Stomach (tissue), 9 donors: ENCODE results near the gene OTOG. TPM values are rescaled to one million over a fixed set of nuclear protein-coding genes. Genes with fewer than 3 reads are reported as not detected.

Source experiments
- DNase-seq, 2 donors: peaks; one replicate each; pipeline versions ENCODE4 v3.0.0 to v3.0.0-alpha.2; 2013 to 2019
- H3K27ac ChIP-seq, 5 donors: fragments of 200-600 bp in 4 of 5; sonication (generic) in 4 of 5; one replicate each; pipeline ENCODE4 v1.5.1; 2013 to 2019; ENCODE audit warnings: mild to moderate bottlenecking in 1 of 5, moderate library complexity in 1 of 5
- H3K27me3 ChIP-seq, 3 donors: fragments of 200-600 bp; sonication (generic); one replicate each; pipeline ENCODE4 v1.5.1; 2017 to 2019; ENCODE audit warnings: mixed run types in 1 of 3
- H3K36me3 ChIP-seq, 4 donors: fragments of 200-600 bp; sonication (generic); 1 replicate in 3 of 4; 2 replicates in 1 of 4; pipeline ENCODE4 v1.5.1; 2016 to 2019
- H3K4me1 ChIP-seq, 4 donors: fragments of 200-600 bp; sonication (generic); one replicate each; pipeline ENCODE4 v1.5.1; 2016 to 2019
- H3K4me3 ChIP-seq, 4 donors: fragments of 200-600 bp; sonication (generic) in 3 of 4; one replicate each; pipeline ENCODE4 v1.5.1; 2016 to 2019; ENCODE audit warnings: mild to moderate bottlenecking in 1 of 4
- H3K9me3 ChIP-seq, 4 donors: fragments of 200-600 bp; sonication (generic); one replicate each; pipeline ENCODE4 v1.5.1; 2016 to 2019
- CTCF ChIP-seq, 7 experiments: fragments of 450-650 bp in 4 of 7; fragments of 200-600 bp in 3 of 7; sonication (generic) in 3 of 7; IDR thresholded peaks; one replicate each; pipeline ENCODE4 v1.5.1; 2016 to 2019; ENCODE audit warnings: antibody characterized with exemption in 7 of 7, control low read depth in 2 of 7, mild to moderate bottlenecking in 1 of 7
- EP300 ChIP-seq: sonication (generic); formaldehyde crosslinking; IDR thresholded peaks from one replicate; pipeline ENCODE4 v1.6.1; 2017; ENCODE audit warnings: antibody characterized with exemption
- POLR2A ChIP-seq, 4 donors: fragments of 450-650 bp; IDR thresholded peaks; one replicate each; pipeline ENCODE4 v1.6.1; 2016; ENCODE audit warnings: antibody characterized with exemption in 4 of 4, control low read depth in 2 of 4, mild to moderate bottlenecking in 1 of 4, moderate library complexity in 1 of 4
- POLR2AphosphoS5 ChIP-seq, 3 donors: sonication (generic); formaldehyde crosslinking; IDR thresholded peaks; one replicate each; pipeline ENCODE4 v1.6.1; 2016; ENCODE audit warnings: antibody characterized with exemption in 3 of 3
- WGBS, 5 donors: extraction: QIAGEN DNeasy Blood & Tissue Kit in 3 of 5; methylation state at CpG; one replicate each; pipeline versions ENCODE4 v1.1.5 to v1.1.7; 2013 to 2018; 5-methylcytosine and 5-hydroxymethylcytosine counted together
- intact Hi-C: fragments of 100-400 bp; cut with DNase I; formaldehyde crosslinking; loops from one replicate; pipeline ENCODE4 v1.15.1; 2023; ENCODE audit warnings: low total_unique reads
- polyA plus RNA-seq, 3 donors: library from polyadenylated mRNA; stranded (reverse); fragments of 200-250 nt; gene quantifications; one replicate each; pipeline ENCODE4 v1.2.3, GENCODE V29; 2013
- total RNA-seq, 5 donors: library from RNA; depleted of rRNA; stranded (reverse); fragments of >200 nt; gene quantifications; one replicate each; pipeline versions ENCODE4 v1.1.0 to v1.2.3, GENCODE V29; 2014 to 2016
- donor health status: healthy with polysubstance abuse.
- donor health status: Bipolar disorder and iron deficiency.
- donor health status: healthy.

Gene OTOG
- total and polyA plus RNA-seq, 8 donors, result not detected

GRCh38 chr11:17507773-17508172 is 39.3 kb upstream of the OTOG start:
- Histone ChIP-seq H3K27me3 (peaks cover 0 to 4% (median 0%) of the 10 kb centered on the region in 3 donors), H3K27ac (no peak overlapping the region), H3K4me3 (no peak overlapping the region), H3K36me3 (peaks cover 0 to 3% (median 0%) of the 10 kb centered on the region in 4 donors), H3K4me1 (no peaks in the 10 kb centered on the region), H3K9me3 (no peaks in the 10 kb centered on the region)
- TF ChIP-seq POLR2A (IDR thresholded peaks at IDR 0.05) (no peak), POLR2AphosphoS5 (IDR thresholded peaks at IDR 0.05) (no peak), CTCF (IDR thresholded peaks at IDR 0.05) (no peak), EP300 (no peak)
- WGBS, 5 donors, result 87 to 94% (median 90%) methylated on average over 2 of the region's 2 CpGs
- DNase-seq, result no peak
- intact Hi-C loops, result loop anchor here (10.0 kb wide), 1 partner anchor 273 kb away; no protein-coding TSS in a partner anchor

GRCh38 chr11:17508306-17508705 is 38.8 kb upstream of the OTOG start:
- Histone ChIP-seq H3K4me1 (no peaks in the 10 kb centered on the region), H3K4me3 (no peak overlapping the region), H3K9me3 (no peaks in the 10 kb centered on the region), H3K27me3 (peaks cover 0 to 4% (median 0%) of the 10 kb centered on the region in 3 donors), H3K27ac (no peak overlapping the region), H3K36me3 (peaks cover 0 to 3% (median 0%) of the 10 kb centered on the region in 4 donors)
- DNase-seq, result no peak
- 53 to 69% (median 62%) methylated on average over 3 of the region's 3 CpGs for WGBS, 5 donors
- TF ChIP-seq POLR2A (IDR thresholded peaks at IDR 0.05) (no peak), POLR2AphosphoS5 (IDR thresholded peaks at IDR 0.05) (no peak), EP300 (no peak), CTCF (IDR thresholded peaks at IDR 0.05) (no peak)
- intact Hi-C loops, result loop anchor here (10.0 kb wide), 1 partner anchor 274 kb away; no protein-coding TSS in a partner anchor

GRCh38 chr11:17508791-17509190 is 38.3 kb upstream of the OTOG start:
- TF ChIP-seq POLR2AphosphoS5 (IDR thresholded peaks at IDR 0.05) (no peak), CTCF (IDR thresholded peaks at IDR 0.05) (no peak), POLR2A (IDR thresholded peaks at IDR 0.05) (no peak), EP300 (no peak)
- 43 to 71% (median 49%) methylated on average over 3 of the region's 3 CpGs for WGBS, 5 donors
- no peak overlapping the region for H3K4me3 ChIP-seq
- H3K9me3 ChIP-seq, result no peaks in the 10 kb centered on the region
- H3K27ac ChIP-seq, result no peak overlapping the region
- peaks cover 0 to 4% (median 0%) of the 10 kb centered on the region in 3 donors for H3K27me3 ChIP-seq
- H3K36me3 ChIP-seq, result peaks cover 0 to 3% (median 0%) of the 10 kb centered on the region in 4 donors
- intact Hi-C loops, result loop anchor here (10.0 kb wide), 1 partner anchor 274 kb away; no protein-coding TSS in a partner anchor
- DNase-seq, result no peak
- H3K4me1 ChIP-seq, result no peaks in the 10 kb centered on the region

GRCh38 chr11:17510507-17511206 is 36.4 kb upstream of the OTOG start:
- Histone ChIP-seq H3K36me3 (peaks cover 0 to 3% (median 0%) of the 10 kb centered on the region in 4 donors), H3K4me3 (no peak overlapping the region), H3K9me3 (no peaks in the 10 kb centered on the region), H3K27me3 (peaks cover 0 to 4% (median 0%) of the 10 kb centered on the region in 3 donors), H3K27ac (no peak overlapping the region), H3K4me1 (no peaks in the 10 kb centered on the region)
- intact Hi-C loops, result no loop called here
- no peak for DNase-seq
- WGBS, 5 donors, result 63 to 87% (median 77%) methylated on average over 4 of the region's 4 CpGs
- TF ChIP-seq CTCF (IDR thresholded peaks at IDR 0.05) (no peak), POLR2A (IDR thresholded peaks at IDR 0.05) (no peak), EP300 (no peak), POLR2AphosphoS5 (IDR thresholded peaks at IDR 0.05) (no peak)
